GM12865 (cell line): ENCODE measurements around the gene NCAM1.

Experiments
- DNase-seq: peaks from one replicate; pipeline ENCODE4 v3.0.0; 2010; ENCODE audit warnings: low read depth
- H3K4me3 ChIP-seq: 2 replicates; pipeline ENCODE4 v1.5.1; 2011; ENCODE audit warnings: mild to moderate bottlenecking, low read depth, low read length, control low read depth
- TF ChIP-seq, protein P1 (sequence below): IDR thresholded peaks from 2 replicates; pipeline ENCODE4 v1.5.1; 2011; ENCODE audit warnings: low read length, control low read depth, low read depth, inconsistent platforms; ENCODE audit not compliant: insufficient read depth; ENCODE audit errors: missing control alignments

The NCAM1 gene

DNA sequence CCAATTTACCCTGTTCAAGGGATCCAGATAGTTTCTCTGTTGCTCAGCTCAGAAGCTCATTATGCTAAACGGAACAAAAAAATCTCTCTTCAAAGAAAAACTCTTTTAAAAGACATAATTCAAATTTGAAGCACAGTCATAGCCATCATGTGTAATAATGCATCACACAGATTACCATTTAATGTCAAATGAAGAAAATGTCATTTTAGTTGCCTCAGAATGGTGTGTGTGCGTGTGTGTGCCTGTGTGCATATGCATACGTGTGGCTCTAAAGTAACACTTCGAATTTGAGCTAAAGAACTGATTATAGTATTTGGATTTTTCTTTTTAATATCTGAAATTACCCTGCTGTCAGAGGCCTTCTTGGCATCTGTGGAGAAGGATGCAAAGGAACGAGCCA is 363.0 kb downstream of the NCAM1 start:
- TF ChIP-seq, protein P1, sequence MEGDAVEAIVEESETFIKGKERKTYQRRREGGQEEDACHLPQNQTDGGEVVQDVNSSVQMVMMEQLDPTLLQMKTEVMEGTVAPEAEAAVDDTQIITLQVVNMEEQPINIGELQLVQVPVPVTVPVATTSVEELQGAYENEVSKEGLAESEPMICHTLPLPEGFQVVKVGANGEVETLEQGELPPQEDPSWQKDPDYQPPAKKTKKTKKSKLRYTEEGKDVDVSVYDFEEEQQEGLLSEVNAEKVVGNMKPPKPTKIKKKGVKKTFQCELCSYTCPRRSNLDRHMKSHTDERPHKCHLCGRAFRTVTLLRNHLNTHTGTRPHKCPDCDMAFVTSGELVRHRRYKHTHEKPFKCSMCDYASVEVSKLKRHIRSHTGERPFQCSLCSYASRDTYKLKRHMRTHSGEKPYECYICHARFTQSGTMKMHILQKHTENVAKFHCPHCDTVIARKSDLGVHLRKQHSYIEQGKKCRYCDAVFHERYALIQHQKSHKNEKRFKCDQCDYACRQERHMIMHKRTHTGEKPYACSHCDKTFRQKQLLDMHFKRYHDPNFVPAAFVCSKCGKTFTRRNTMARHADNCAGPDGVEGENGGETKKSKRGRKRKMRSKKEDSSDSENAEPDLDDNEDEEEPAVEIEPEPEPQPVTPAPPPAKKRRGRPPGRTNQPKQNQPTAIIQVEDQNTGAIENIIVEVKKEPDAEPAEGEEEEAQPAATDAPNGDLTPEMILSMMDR, result no peak
- no peak overlapping the region for H3K4me3 ChIP-seq
- no peak for DNase-seq
